AG04450 (cell line): ENCODE data around the gene SCIN. TPM values are rescaled to one million over a fixed set of nuclear protein-coding genes. Genes with fewer than 3 reads are reported as not detected.

Source experiments
- CTCF ChIA-PET: fragments of 300-600, 350-600 bp; formaldehyde crosslinking; extraction: SDS; loops from one replicate; lab custom pipeline; 2022; ENCODE audit warnings: antibody characterized with exemption, inconsistent platforms; lab: Charles Lee
- POLR2A ChIA-PET: fragments of 350-600 bp; formaldehyde crosslinking; extraction: SDS; loops from one replicate; lab custom pipeline; 2021; ENCODE audit warnings: antibody characterized with exemption, inconsistent platforms; lab: Yijun Ruan, JAX
- DNase-seq: peaks from one replicate; pipeline ENCODE4 v3.0.0-alpha.2; 2011; ENCODE audit warnings: low read depth, low spot score
- H3K27ac ChIP-seq: one replicate; pipeline ENCODE4 v1.5.1; 2012; ENCODE audit warnings: low read depth, low read length, control low read depth
- H3K27me3 ChIP-seq: one replicate; pipeline ENCODE4 v1.6.0; 2012; ENCODE audit warnings: low read length; ENCODE audit not compliant: control insufficient read depth, insufficient read depth
- H3K4me3 ChIP-seq: 2 replicates; pipeline ENCODE4 v1.5.1; 2011; ENCODE audit warnings: mild to moderate bottlenecking, low read depth, low read length, control low read depth
- H3K9me3 ChIP-seq: 2 replicates; pipeline ENCODE4 v1.5.1; 2012; ENCODE audit warnings: low read length; ENCODE audit not compliant: control insufficient read depth, insufficient read depth
- CTCF ChIP-seq: IDR thresholded peaks from 2 replicates; pipeline ENCODE4 v1.5.1; 2011; ENCODE audit warnings: low read depth, low read length, control low read depth, inconsistent platforms
- polyA plus RNA-seq: library from polyadenylated mRNA; depleted of rRNA; stranded (reverse); fragments of >200 nt; gene quantifications from 2 replicates; pipeline ENCODE4 v1.2.3, GENCODE V29; 2011

Gene SCIN
- polyA plus RNA-seq, 1 experiment, result not detected

DNA sequence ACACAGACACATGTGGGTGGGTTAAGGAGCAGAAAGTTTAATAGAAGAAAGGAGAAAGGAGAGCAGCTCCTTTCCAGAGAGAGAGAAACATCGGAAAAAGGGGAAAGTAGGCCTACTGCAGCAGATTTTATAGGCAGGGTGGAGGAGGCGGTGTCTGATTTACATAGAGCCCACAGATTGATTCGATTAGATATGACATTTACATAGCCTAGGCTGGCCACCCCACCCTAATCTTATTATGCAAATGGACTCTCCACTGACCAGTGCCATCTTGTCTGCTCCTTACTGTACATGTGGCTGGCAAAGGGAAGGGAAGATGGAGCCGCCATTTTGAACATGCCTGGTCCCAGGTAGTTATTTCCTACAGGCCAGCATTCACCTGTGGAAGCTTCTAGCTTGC lies 38.7 kb upstream of the SCIN start:
- DNase-seq, result no peak
- TF ChIP-seq CTCF, result no peak

GRCh38 chr7:12534046-12534445 lies 36.5 kb upstream of the SCIN start:
- ChIA-PET POLR2A (no interaction called here), CTCF (interaction anchor here (1.4 to 2.2 kb wide), 2 partner anchors 9 to 90 kb away, joined by 5 to 9 read pairs; no protein-coding TSS in a partner anchor)
- no peak for DNase-seq
- Histone ChIP-seq H3K4me3 (no peak overlapping the region), H3K9me3 (no peaks in the 10 kb centered on the region; the same call in 1 of the 2 replicates), H3K27me3 (no peaks in the 10 kb centered on the region), H3K27ac (no peak overlapping the region)
- TF ChIP-seq CTCF, result no peak

More for the DNA sequence above, 38.7 kb upstream of the SCIN start:
- Histone ChIP-seq H3K27ac (no peak overlapping the region), H3K4me3 (no peak overlapping the region), H3K9me3 (no peaks in the 10 kb centered on the region; the same call in 1 of the 2 replicates), H3K27me3 (no peaks in the 10 kb centered on the region)
- ChIA-PET CTCF (interaction anchor here (3.0 kb wide), 1 partner anchor 92 kb away, joined by 7 read pairs; no protein-coding TSS in a partner anchor), POLR2A (no interaction called here)

- ChIA-PET CTCF (interaction anchor here (1.6 to 1.8 kb wide), 2 partner anchors 15 to 84 kb away, joined by 5 to 8 read pairs; no protein-coding TSS in a partner anchor), POLR2A (no interaction called here)
- no peak for DNase-seq
- no peaks in the 10 kb centered on the region for H3K27me3 ChIP-seq
- no peak for TF ChIP-seq CTCF
- H3K27ac ChIP-seq, result no peak overlapping the region
- H3K9me3 ChIP-seq, result no peaks in the 10 kb centered on the region; the same call in 1 of the 2 replicates
- no peak overlapping the region for H3K4me3 ChIP-seq
Observed at GRCh38 chr7:12539681-12540080, 30.8 kb upstream of the SCIN start.

GRCh38 chr7:12540850-12541249 lies 29.7 kb upstream of the SCIN start:
- no peak for TF ChIP-seq CTCF
- DNase-seq, result no peak
- Histone ChIP-seq H3K9me3 (no peaks in the 10 kb centered on the region; the same call in 1 of the 2 replicates), H3K27ac (no peak overlapping the region), H3K27me3 (no peaks in the 10 kb centered on the region), H3K4me3 (no peak overlapping the region)
- ChIA-PET POLR2A (no interaction called here), CTCF (interaction anchor here (1.6 to 1.8 kb wide), 2 partner anchors 16 to 83 kb away, joined by 5 to 8 read pairs; no protein-coding TSS in a partner anchor)

- Histone ChIP-seq H3K27ac (no peak overlapping the region), H3K9me3 (no peaks in the 10 kb centered on the region), H3K27me3 (no peaks in the 10 kb centered on the region), H3K4me3 (no peak overlapping the region)
- no peak for DNase-seq
- no peak for TF ChIP-seq CTCF
- CTCF ChIA-PET, result interaction anchor here (0.9 to 1.7 kb wide), 3 partner anchors 18 to 80 kb away, joined by 3 to 6 read pairs (median 4); no protein-coding TSS in a partner anchor
- POLR2A ChIA-PET, result no interaction called here
Observed at GRCh38 chr7:12543586-12543985, 26.9 kb upstream of the SCIN start.
